A549 (cell line): ENCODE results near the gene HMMR. TPM values are rescaled to one million over a fixed set of nuclear protein-coding genes. Genes with fewer than 3 reads are reported as not detected.
A peak's percentile ranks its signal among the peaks of the same experiment; 100 is the strongest.

Experiments
- ATAC-seq, 2 experiments: fragments of 200-7000 bp in 1 of 2; fragments of >200 bp in 1 of 2; cut with Nextera tagmentation in 1 of 2; cut with Tn5 transposase in 1 of 2; 3 replicates each; pipeline versions ENCODE4 v1.8.0 to v1.9.1; 2018 to 2020; ENCODE audit warnings: mild to moderate bottlenecking in 1 of 2, moderate library complexity in 1 of 2
- CTCF ChIA-PET: fragments of 300-600 bp; sonication (Branson Sonifier 250); formaldehyde crosslinking; extraction: SDS; loops from one replicate; lab custom pipeline; 2021; ENCODE audit warnings: antibody characterized with exemption, inconsistent platforms; lab: Yijun Ruan, JAX
- POLR2A ChIA-PET: fragments of 350-600 bp; formaldehyde crosslinking; extraction: SDS; loops from one replicate; lab custom pipeline; 2021; ENCODE audit warnings: antibody characterized with exemption, inconsistent platforms; lab: Yijun Ruan, JAX
- DNase-seq, 2 experiments: peaks; one replicate each; pipeline versions ENCODE4 v3.0.0 to v3.0.0-alpha.2; 2011 to 2016; ENCODE audit warnings: low read depth in 1 of 2, low spot score in 1 of 2
- FAIRE-seq: peaks from 2 replicates; lab custom pipeline; 2011; peaks lifted over from hg19 to GRCh38; lab: Jason Lieb, UNC
- H3K27ac ChIP-seq, 2 experiments: fragments of >200 bp; sonication (Bioruptor Twin); formaldehyde crosslinking; 3 replicates each; pipeline ENCODE4 v1.5.1; 2016 to 2017
- H3K4me1 ChIP-seq: fragments of >200 bp; sonication (Bioruptor Twin); formaldehyde crosslinking; 3 replicates; pipeline ENCODE4 v1.6.1; 2016
- H3K4me2 ChIP-seq: fragments of >200 bp; sonication (Bioruptor Twin); formaldehyde crosslinking; 3 replicates; pipeline ENCODE4 v1.6.1; 2016
- H3K4me3 ChIP-seq: fragments of >200 bp; sonication (Bioruptor Twin); formaldehyde crosslinking; 3 replicates; pipeline ENCODE4 v1.5.1; 2016
- H3K9me3 ChIP-seq: fragments of >200 bp; sonication (Bioruptor Twin); formaldehyde crosslinking; 3 replicates; pipeline ENCODE4 v1.6.1; 2016
- CBX8 ChIP-seq: fragments of 200-600 bp; sonication (generic); IDR thresholded peaks from 2 replicates; pipeline ENCODE4 v1.6.1; 2016
- CEBPB ChIP-seq, 2 experiments: fragments of >200 bp in 1 of 2; sonication (Bioruptor Twin) in 1 of 2; formaldehyde crosslinking in 1 of 2; IDR thresholded peaks; 2 replicates each; pipeline ENCODE4 v1.6.1; 2012 to 2016
- E2F6 ChIP-seq: IDR thresholded peaks from 2 replicates; pipeline ENCODE4 v1.6.1; 2012; ENCODE audit warnings: low read depth, borderline replicate concordance
- EHF ChIP-seq: fragments of 250-450 bp; sonication (Bioruptor Pico); IDR thresholded peaks from 2 replicates; pipeline ENCODE4 v1.5.0; 2020; ENCODE audit warnings: mild to moderate bottlenecking
- EHMT2 ChIP-seq: fragments of 200-600 bp; sonication (generic); IDR thresholded peaks from 2 replicates; pipeline ENCODE4 v1.6.1; 2016; ENCODE audit warnings: antibody characterized with exemption, low read depth, mild to moderate bottlenecking, moderate library complexity
- ELK1 ChIP-seq: fragments of 150-350 bp; IDR thresholded peaks from 2 replicates; pipeline ENCODE4 v1.6.1; 2014; ENCODE audit warnings: low read depth, mild to moderate bottlenecking, low read length
- EP300 ChIP-seq, 2 experiments: fragments of >200 bp; sonication (Bioruptor Twin); formaldehyde crosslinking; IDR thresholded peaks; 2 replicates in 1 of 2; 3 replicates in 1 of 2; pipeline ENCODE4 v1.6.1; 2016 to 2017
- ESRRA ChIP-seq: fragments of 150-350 bp; IDR thresholded peaks from 2 replicates; pipeline ENCODE4 v1.6.1; 2014; ENCODE audit warnings: mild to moderate bottlenecking, low read length, borderline replicate concordance
- FOSB ChIP-seq: fragments of 250-450 bp; sonication (Bioruptor Pico); IDR thresholded peaks from 2 replicates; pipeline ENCODE4 v1.5.0; 2020; ENCODE audit warnings: mild to moderate bottlenecking, moderate library complexity
- FOXS1 ChIP-seq: fragments of 250-450 bp; sonication (Bioruptor Pico); IDR thresholded peaks from 2 replicates; pipeline ENCODE4 v1.5.0; 2020; ENCODE audit warnings: mild to moderate bottlenecking, moderate library complexity
- HES2 ChIP-seq: fragments of >200 bp; sonication (Bioruptor Twin); formaldehyde crosslinking; IDR thresholded peaks from 2 replicates; pipeline ENCODE4 v1.6.1; 2016
- HEYL ChIP-seq: fragments of 250-450 bp; sonication (Bioruptor Pico); IDR thresholded peaks from 2 replicates; pipeline ENCODE4 v1.8.0; 2021; ENCODE audit warnings: mild to moderate bottlenecking, moderate library complexity
- HOXA7 ChIP-seq: fragments of 250-450 bp; sonication (Bioruptor Pico); IDR thresholded peaks from 2 replicates; pipeline ENCODE4 v1.5.0; 2020; ENCODE audit warnings: mild to moderate bottlenecking, moderate library complexity
- HOXB13 ChIP-seq: fragments of 250-450 bp; sonication (Bioruptor Pico); IDR thresholded peaks from 2 replicates; pipeline ENCODE4 v1.5.0; 2020; ENCODE audit warnings: low read depth, mild to moderate bottlenecking, moderate library complexity
- JUN ChIP-seq, 2 experiments: fragments of >200 bp; sonication (Bioruptor Twin); formaldehyde crosslinking; IDR thresholded peaks; 2 replicates in 1 of 2; 3 replicates in 1 of 2; pipeline ENCODE4 v1.6.1; 2016 to 2017
- JUNB ChIP-seq: fragments of >200 bp; sonication (Bioruptor Twin); formaldehyde crosslinking; IDR thresholded peaks from 2 replicates; pipeline ENCODE4 v1.6.1; 2016
- KDM1A ChIP-seq: fragments of 200-600 bp; sonication (generic); IDR thresholded peaks from 2 replicates; pipeline ENCODE4 v1.6.1; 2016; ENCODE audit warnings: low read depth, mild to moderate bottlenecking
- KDM5A ChIP-seq: fragments of 200-600 bp; sonication (generic); IDR thresholded peaks from 2 replicates; pipeline ENCODE4 v1.6.1; 2016; ENCODE audit warnings: antibody characterized with exemption, mild to moderate bottlenecking
- MAX ChIP-seq: IDR thresholded peaks from 2 replicates; pipeline ENCODE4 v1.6.1; 2012
- MAZ ChIP-seq: fragments of 150-350 bp; IDR thresholded peaks from 2 replicates; pipeline ENCODE4 v1.6.1; 2014; ENCODE audit warnings: antibody characterized with exemption, low read depth, low read length, borderline replicate concordance
- NR3C1 ChIP-seq: fragments of >200 bp; sonication (Bioruptor Twin); formaldehyde crosslinking; IDR thresholded peaks from 3 replicates; pipeline ENCODE4 v1.6.1; 2017
- RFX5 ChIP-seq: fragments of 450-650 bp; IDR thresholded peaks from 2 replicates; pipeline ENCODE4 v1.7.1; 2014; ENCODE audit warnings: antibody characterized with exemption, mild to moderate bottlenecking, moderate library complexity
- RNF2 ChIP-seq: fragments of 200-600 bp; sonication (generic); IDR thresholded peaks from 2 replicates; pipeline ENCODE4 v1.6.1; 2016; ENCODE audit warnings: low read depth, mild to moderate bottlenecking, antibody characterized with exemption, moderate library complexity, borderline replicate concordance
- SREBF2 ChIP-seq: fragments of 450-650 bp; IDR thresholded peaks from 2 replicates; pipeline ENCODE4 v1.6.1; 2014; ENCODE audit warnings: mild to moderate bottlenecking, moderate library complexity
- TP53 ChIP-seq: fragments of 250-450 bp; sonication (Bioruptor Pico); IDR thresholded peaks from 2 replicates; pipeline ENCODE4 v1.5.0; 2021; ENCODE audit warnings: mild to moderate bottlenecking, moderate library complexity
- USF2 ChIP-seq: fragments of 450-650 bp; IDR thresholded peaks from 2 replicates; pipeline ENCODE4 v1.6.1; 2014; ENCODE audit warnings: antibody characterized with exemption
- ZFP36 ChIP-seq: fragments of 450-650 bp; IDR thresholded peaks from 2 replicates; pipeline ENCODE4 v1.6.1; 2014; ENCODE audit warnings: borderline replicate concordance; ENCODE audit not compliant: partially characterized antibody
- ZNF302 ChIP-seq: fragments of 250-450 bp; sonication (Bioruptor Pico); IDR thresholded peaks from 2 replicates; pipeline ENCODE4 v1.9.0; 2021; ENCODE audit warnings: inconsistent platforms, mild to moderate bottlenecking, moderate library complexity
- WGBS: methylation state at CpG from one replicate; pipeline ENCODE4 v1.1.6; 2017; ENCODE audit errors: missing lambda C conversion rate; 5-methylcytosine and 5-hydroxymethylcytosine counted together
- polyA plus RNA-seq, 4 experiments: library from polyadenylated mRNA; depleted of rRNA in 3 of 4; stranded (reverse); fragments of >200 nt; fragmentation: RNase III in 1 of 4; extraction: RNeasy Plus Mini Kit Qiagen cat#74134 plus additional on column Dnase treatment in 1 of 4; gene quantifications; 2 replicates in 3 of 4; 3 replicates in 1 of 4; pipeline ENCODE4 v1.2.3, GENCODE V29; 2011 to 2017

Gene HMMR
- polyA plus RNA-seq, 2 of the 4 experiments (the other 2 are of a cell fraction) = 34.0 to 66.0 TPM

- Histone ChIP-seq H3K9me3 (no peaks in the 10 kb centered on the region), H3K4me1 (peaks cover 25% of the 10 kb centered on the region), H3K27ac (peak overlapping the region; percentile 94 to 98; a peak in 5 of 6 replicates), H3K4me2 (peak overlapping the region; percentile 73), H3K4me3 (peak overlapping the region; percentile 94)
- 45% methylated on average over 2 of the region's 2 CpGs for WGBS
- DNase-seq (no peak), ATAC-seq (no peak), FAIRE-seq (no peak)
- TF ChIP-seq ZFP36 (no peak), KDM1A (no peak), FOSB (no peak), USF2 (no peak), HEYL (CRISPR knock-in tag) (no peak), HOXA7 (CRISPR knock-in tag) (no peak), RFX5 (no peak), CBX8 (no peak), EHF (no peak), ZNF302 (no peak)
- ChIA-PET CTCF (interaction anchor here (2.4 kb wide), 1 partner anchor 31 kb away, joined by 8 read pairs; no protein-coding TSS in a partner anchor), POLR2A (interaction anchor here (3.9 kb wide), 1 partner anchor 21 kb away, joined by 76 read pairs; the partner anchor contains the start of genes HMMR and NUDCD2)
Measured at GRCh38 chr5:163439092-163439425, 21.4 kb upstream of the HMMR start.

- POLR2A ChIA-PET = interaction anchor here (2.8 to 3.9 kb wide), 2 partner anchors 19 kb away, joined by 17 to 76 read pairs; partner anchors contain the start of genes HMMR and NUDCD2
- CTCF ChIA-PET = interaction anchor here (1.0 kb wide), 1 partner anchor 13 kb away, joined by 3 read pairs; no protein-coding TSS in a partner anchor
- DNase-seq (no peak), ATAC-seq (no peak), FAIRE-seq (no peak)
- Histone ChIP-seq H3K4me3 (no peak overlapping the region), H3K4me2 (no peak overlapping the region), H3K27ac (no peak overlapping the region), H3K4me1 (peaks cover 18% of the 10 kb centered on the region), H3K9me3 (no peaks in the 10 kb centered on the region)
- 95% methylated on average over 3 of the region's 3 CpGs for WGBS
- TF ChIP-seq RNF2 (no peak), EP300 (IDR thresholded peaks at IDR 0.05) (no peak), JUN (IDR thresholded peaks at IDR 0.05) (no peak), FOXS1 (no peak), HOXB13 (CRISPR knock-in tag) (no peak), KDM5A (no peak), MAX (no peak)
Measured at GRCh38 chr5:163440954-163441353, 19.5 kb upstream of the HMMR start.

GRCh38 chr5:163444526-163444925 lies 15.9 kb upstream of the HMMR start:
- ChIA-PET POLR2A (no interaction called here), CTCF (no interaction called here)
- Histone ChIP-seq H3K4me3 (no peak overlapping the region), H3K9me3 (no peaks in the 10 kb centered on the region), H3K27ac (no peak overlapping the region), H3K4me1 (peaks cover 11% of the 10 kb centered on the region), H3K4me2 (no peak overlapping the region)
- DNase-seq = no peak
- 94% methylated on average over 1 of the region's 1 CpG for WGBS
- no peak for TF ChIP-seq E2F6
- TF ChIP-seq HES2 = no peak
- no peak for TF ChIP-seq SREBF2
- TF ChIP-seq ELK1 = no peak
- no peak for TF ChIP-seq HOXA7 (CRISPR knock-in tag)
- no peak for TF ChIP-seq JUNB
- TF ChIP-seq CBX8 = no peak
- no peak for TF ChIP-seq NR3C1
- no peak for TF ChIP-seq KDM1A
- no peak for TF ChIP-seq EHMT2
- no peak for TF ChIP-seq ZNF302
- TF ChIP-seq EHF = no peak
- TF ChIP-seq CEBPB (IDR thresholded peaks at IDR 0.05) = no peak
- TF ChIP-seq TP53 (CRISPR knock-in tag) = no peak
- TF ChIP-seq ESRRA = no peak
- TF ChIP-seq MAZ = no peak
- no peak for ATAC-seq
- FAIRE-seq = no peak
